Fibroblast of peridontal ligament (primary cell): ENCODE measurements around the gene PPM1J.

Source experiments
- DNase-seq: peaks from one replicate; pipeline ENCODE4 v3.0.0-alpha.2; 2010; ENCODE audit errors: extremely low read depth

PPM1J gene

GRCh38 chr1:112704391-112704933 lies 10.7 kb downstream of the PPM1J start:
- DNase-seq = no peak

DNA sequence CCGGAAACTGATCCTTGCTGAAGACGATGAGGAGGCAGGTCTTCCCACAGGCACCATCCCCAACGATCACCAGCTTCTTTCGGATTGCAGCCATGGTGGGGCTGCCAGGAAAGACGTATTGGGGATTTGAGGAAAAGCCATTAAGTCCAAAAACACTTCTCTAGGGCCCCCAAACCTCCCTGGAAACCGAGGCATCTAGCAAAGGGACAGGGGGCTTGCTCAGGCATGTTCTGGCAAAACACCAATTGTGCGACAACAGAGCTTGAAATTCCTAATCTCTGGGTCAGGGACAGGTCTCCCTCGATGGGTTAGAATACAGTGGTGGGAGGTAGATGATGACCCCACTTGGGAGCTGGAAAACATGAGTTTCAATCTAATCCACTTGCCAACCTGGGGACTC lies 11.4 kb downstream of the PPM1J start:
- DNase-seq = no peak

DNA sequence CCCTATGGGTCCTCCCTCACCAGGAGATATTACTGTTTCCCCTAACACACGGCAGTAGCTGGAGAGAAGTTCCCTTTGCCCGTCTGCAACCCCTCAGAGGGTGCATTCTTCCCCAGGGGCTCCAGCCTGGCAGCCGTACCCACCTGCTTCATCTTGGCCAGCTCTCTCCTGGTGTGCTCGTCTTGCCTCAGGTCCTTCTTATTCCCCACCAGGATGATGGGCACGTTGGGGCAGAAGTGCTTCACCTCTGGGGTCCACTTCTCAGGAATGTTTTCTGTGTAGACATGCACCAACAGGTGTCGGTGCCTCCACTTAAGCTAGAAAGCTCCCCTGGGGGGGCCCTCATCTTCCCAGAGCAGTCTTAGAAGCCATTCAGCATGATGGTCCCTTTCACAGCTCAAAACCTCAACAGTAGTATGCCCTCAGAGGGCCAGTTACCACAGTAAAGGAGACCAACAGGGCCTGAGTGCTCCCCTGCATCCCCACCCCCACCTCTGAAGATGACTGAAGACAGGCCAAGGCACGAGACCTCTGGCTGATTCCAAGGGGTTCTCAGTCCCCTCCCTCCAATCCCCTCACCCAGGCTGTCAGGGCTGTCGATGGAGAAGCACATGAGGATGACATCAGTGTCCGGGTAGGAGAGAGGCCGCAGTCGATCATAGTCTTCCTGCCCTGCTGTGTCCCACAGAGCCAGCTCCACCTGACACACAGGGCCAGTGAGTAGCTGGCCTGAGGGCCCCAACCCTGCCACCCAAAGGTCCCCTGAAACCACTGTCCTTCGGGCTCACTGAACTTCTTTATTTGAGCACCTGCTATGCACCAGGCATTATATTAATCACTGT lies 12.5 kb downstream of the PPM1J start:
- no peak for DNase-seq

GRCh38 chr1:112702067-112702395 lies 13.1 kb downstream of the PPM1J start:
- DNase-seq = no peak

DNA sequence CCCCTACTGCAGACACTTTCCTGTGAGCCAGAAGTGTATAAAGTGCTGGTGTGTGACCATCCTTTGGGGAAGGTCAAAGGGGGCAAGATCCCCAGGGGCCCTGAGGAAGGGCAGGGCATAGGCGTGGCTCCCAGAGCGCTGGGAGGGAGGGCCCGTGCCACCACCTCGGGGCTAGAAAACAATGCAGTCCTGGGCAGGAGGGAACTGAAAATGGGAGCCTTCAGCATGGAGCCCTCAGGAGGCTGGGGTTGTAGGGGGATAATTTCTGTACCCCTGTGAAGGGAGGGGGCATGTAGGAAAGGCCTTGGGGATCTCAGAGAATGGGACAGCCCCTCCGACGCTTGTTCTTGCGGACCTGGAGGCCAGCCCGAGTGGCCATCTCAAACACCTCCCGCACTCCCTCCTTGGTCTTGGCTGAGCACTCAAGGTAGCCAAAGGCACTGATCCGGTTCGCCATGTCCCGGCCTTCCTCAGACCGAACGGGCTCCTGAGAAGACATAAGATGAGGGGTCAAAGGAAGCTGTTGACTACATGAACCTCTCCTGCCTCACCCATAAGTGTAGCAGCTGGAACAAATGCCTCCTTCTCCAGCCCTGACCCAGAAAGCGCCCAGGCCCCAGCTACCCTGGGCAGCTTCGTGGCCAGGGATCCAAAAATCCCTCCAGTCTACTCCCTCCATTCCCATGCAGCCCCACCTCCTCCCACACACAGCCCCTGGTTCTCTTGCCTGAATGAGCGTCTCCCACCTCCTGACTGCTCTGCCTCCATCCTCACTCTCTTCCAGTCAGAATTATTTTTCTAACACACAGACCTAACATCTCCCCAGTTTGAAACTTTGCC lies 13.7 kb downstream of the PPM1J start:
- no peak for DNase-seq

DNA sequence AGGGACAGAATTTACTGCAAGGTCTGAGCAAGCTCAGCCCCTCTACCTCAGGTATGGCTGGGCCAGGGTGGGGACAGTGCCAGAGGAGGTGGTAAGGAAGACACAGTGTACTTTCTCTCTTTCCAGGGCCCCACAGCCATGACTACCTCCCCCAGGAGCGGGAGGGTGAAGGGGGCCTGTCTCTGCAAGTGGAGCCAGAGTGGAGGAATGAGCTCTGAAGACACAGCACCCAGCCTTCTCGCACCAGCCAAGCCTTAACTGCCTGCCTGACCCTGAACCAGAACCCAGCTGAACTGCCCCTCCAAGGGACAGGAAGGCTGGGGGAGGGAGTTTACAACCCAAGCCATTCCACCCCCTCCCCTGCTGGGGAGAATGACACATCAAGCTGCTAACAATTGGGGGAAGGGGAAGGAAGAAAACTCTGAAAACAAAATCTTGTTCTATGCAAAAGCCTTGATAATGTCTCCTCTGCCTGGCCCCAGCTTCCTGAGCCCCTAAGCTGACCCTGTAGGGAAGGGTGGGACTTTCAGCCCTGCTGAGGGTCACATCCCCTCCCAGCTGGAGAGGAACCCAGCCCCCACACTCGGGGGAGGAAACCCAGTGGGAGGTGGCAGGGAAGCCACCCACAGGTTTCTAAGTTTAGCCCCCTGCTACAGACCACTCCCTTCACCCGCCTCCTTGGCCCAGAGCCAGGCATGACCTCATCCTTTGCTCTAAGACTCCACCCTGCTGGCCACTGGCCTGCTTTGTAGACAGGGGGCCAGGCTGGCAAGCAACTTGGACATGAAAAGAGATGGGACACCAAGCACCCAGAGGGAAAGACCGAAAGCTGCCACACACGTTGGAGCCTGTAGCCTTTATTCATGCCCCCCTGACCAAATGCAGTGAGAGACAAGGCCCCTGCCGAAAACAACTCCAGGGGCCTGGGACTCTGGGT lies 14.6 kb downstream of the PPM1J start:
- DNase-seq = peak; percentile 94

DNA sequence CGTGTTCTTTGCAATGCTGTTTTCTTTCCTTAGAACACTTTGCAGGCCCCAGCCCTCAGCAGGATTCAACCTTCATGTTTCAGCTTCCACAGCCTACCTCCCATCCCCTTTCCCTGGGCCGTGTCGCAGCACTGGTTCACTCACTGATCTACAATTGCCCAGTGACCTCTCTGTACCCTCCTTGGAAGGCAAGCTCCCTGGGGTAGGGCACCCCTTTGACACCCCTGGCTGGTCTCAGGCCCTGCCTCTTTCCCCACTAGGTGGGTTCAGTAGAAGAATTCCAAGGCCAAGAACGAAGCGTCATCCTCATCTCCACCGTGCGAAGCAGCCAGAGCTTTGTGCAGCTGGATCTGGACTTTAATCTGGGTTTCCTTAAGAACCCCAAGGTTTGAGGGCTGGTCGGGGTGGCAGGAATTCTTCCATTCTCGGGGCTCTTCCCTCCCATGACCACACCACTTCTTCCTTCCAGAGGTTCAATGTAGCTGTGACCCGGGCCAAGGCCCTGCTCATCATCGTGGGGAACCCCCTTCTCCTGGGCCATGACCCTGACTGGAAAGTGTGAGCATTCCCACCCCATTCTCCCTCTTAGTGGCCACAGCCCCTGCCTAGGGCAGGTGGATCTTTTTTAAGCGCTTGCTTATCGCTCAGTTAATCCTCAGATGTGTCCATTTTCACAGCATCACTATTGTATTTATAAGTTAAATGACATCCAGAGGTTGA lies 15.5 kb downstream of the PPM1J start:
- no peak for DNase-seq

GRCh38 chr1:112698366-112699310 lies 16.5 kb downstream of the PPM1J start:
- DNase-seq = no peak

DNA sequence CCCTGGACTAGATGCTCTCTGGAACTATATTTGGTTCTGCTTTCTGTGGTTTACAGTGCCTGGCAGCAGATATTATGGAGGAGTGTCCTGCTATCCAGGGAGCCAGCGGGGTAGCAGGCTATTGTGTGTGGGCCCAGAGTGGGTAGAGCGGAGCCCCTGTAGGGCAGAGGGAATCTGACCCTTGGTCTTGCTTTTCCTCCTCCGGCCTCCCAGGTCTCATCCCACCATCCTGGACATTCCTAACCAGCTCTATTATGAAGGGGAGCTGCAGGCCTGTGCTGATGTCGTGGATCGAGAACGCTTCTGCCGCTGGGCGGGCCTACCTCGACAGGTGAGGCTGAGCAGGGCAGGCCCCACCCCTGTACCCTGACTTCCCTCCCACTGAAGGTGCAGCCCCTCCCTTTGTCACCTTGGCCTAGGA lies 17.3 kb downstream of the PPM1J start:
- DNase-seq = no peak

- DNase-seq = no peak
Measured at GRCh38 chr1:112696578-112697314, 18.4 kb downstream of the PPM1J start.

DNA sequence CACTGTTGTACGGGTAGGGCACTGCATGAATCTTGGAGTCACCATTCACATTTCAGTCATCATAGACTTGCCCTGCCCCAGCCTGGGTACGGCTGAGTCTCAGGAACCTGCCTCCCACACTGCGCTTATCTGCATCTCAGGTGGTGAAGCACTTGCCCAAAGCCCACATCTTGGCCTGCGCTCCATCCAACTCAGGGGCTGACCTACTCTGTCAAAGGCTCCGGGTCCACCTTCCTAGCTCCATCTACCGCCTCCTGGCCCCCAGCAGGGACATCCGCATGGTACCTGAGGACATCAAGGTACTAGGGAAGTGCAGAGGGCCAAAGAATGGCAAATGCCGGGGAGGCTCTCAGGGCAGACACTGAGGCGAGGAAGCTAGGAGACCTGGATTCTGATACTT lies 19.9 kb downstream of the PPM1J start:
- DNase-seq = no peak

- no peak for DNase-seq
Measured at GRCh38 chr1:112694363-112694929, 20.7 kb downstream of the PPM1J start.

DNA sequence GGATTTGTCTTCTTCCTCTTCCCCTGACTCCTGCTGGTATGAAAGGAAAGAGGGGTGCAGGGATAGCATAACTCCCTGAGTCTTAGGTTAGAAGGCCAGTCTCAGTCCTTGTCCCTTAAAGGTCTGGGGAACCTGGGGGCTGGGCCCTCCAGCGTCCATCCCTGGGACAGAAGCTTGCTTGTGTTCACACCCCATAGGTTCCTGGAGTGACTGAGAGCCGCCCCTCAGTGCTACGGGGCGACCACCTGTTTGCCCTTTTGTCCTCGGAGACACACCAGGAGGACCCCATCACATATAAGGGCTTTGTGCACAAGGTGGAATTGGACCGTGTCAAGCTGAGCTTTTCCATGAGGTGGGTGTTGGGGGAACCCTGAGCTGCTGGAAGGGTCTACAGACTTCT lies 21.3 kb downstream of the PPM1J start:
- no peak for DNase-seq

DNA sequence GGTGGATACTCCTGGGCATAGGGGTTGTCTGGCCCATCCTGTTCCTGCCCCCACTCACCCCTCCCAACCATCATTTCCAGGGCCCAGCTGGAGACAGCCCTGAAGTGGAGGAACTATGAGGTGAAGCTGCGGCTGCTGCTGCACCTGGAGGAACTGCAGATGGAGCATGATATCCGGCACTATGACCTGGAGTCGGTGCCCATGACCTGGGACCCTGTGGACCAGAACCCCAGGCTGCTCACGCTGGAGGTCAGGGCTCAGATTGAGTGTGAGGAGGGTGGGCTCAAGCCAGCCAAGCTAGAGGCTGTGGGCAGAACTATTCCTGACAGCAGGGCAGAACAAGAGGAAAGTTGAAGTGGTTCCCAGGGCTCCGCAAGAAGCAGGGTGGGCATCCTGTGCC lies 22.5 kb downstream of the PPM1J start:
- DNase-seq = no peak

- no peak for DNase-seq
Measured at GRCh38 chr1:112689842-112690237, 25.3 kb downstream of the PPM1J start.

DNA sequence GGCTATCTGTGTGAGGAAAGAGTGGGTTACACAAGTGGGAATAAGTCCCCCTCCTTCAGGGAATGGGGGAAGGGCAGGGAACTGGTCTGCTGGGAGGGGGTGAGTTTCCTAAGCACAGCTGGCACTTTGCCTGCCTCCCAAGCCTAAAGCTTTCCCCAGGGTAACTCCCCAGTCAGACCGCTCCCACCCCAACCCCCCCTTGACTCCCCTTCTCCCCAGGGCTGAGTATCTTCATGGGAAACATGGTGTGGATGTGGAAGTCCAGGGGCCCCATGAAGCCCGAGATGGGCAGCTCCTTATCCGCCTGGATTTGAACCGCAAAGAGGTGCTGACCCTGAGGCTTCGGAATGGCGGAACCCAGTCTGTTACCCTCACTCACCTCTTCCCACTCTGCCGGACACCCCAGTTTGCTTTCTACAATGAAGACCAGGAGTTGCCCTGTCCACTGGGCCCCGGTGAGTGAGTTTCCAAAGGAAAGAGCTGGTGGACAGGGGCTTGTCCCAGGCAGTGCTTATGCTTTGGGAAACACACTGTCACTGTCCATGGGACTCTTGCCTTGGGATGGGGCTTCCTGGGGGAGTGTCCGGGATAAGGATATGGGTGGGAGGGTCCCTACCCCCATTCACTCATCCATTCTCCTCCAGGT lies 25.8 kb downstream of the PPM1J start:
- no peak for DNase-seq

GRCh38 chr1:112688781-112689193 lies 26.3 kb downstream of the PPM1J start:
- DNase-seq = no peak

- DNase-seq = no peak
Measured at GRCh38 chr1:112687785-112688496, 27.2 kb downstream of the PPM1J start.
